Measurements from ENCODE around the gene RAMP1. TPM values are rescaled to one million over a fixed set of nuclear protein-coding genes. Genes with fewer than 3 reads are reported as not detected.

Gene RAMP1
- total RNA-seq, 4 donors from 2014 or later = 11.6 to 87.4 (median 37.1) TPM

- Histone ChIP-seq H3K9me3 (no peaks in the 10 kb centered on the region), H3K4me1 (peaks cover 0 to 72% (median 0%) of the 10 kb centered on the region in 4 donors), H3K36me3 (no peaks in the 10 kb centered on the region), H3K4me3 (no peak overlapping the region), H3K27ac (peak overlapping the region in 2 of 4 donors; percentile 57 to 85), H3K27me3 (no peaks in the 10 kb centered on the region)
- DNase-seq = peak in 1 of 3 donors; percentile 45
- TF ChIP-seq POLR2A (IDR thresholded peaks at IDR 0.05) (no peak), CTCF (IDR thresholded peaks at IDR 0.05) (no peak)
Observed at GRCh38 chr2:237863689-237864443, 4.4 kb downstream of the RAMP1 start.

GRCh38 chr2:237864444-237864931 lies 5.1 kb downstream of the RAMP1 start:
- no peaks in the 10 kb centered on the region for H3K27me3 ChIP-seq
- H3K27ac ChIP-seq = peak overlapping the region in 2 of 4 donors; percentile 57 to 85
- no peak overlapping the region for H3K4me3 ChIP-seq
- TF ChIP-seq POLR2A (IDR thresholded peaks at IDR 0.05) (no peak), CTCF (IDR thresholded peaks at IDR 0.05) (no peak)
- H3K36me3 ChIP-seq = no peaks in the 10 kb centered on the region
- no peaks in the 10 kb centered on the region for H3K9me3 ChIP-seq
- peak in 2 of 3 donors; percentile 45 to 54 for DNase-seq
- peaks cover 0 to 68% (median 0%) of the 10 kb centered on the region in 4 donors for H3K4me1 ChIP-seq

- Histone ChIP-seq H3K27ac (peak overlapping the region in 2 of 4 donors; percentile 57 to 85), H3K4me3 (no peak overlapping the region), H3K36me3 (no peaks in the 10 kb centered on the region), H3K27me3 (no peaks in the 10 kb centered on the region), H3K4me1 (peaks cover 0 to 62% (median 0%) of the 10 kb centered on the region in 4 donors), H3K9me3 (no peaks in the 10 kb centered on the region)
- DNase-seq = peak in 1 of 3 donors; percentile 53
- TF ChIP-seq CTCF (IDR thresholded peaks at IDR 0.05) (no peak), POLR2A (IDR thresholded peaks at IDR 0.05) (no peak)
Observed at GRCh38 chr2:237864940-237865622, 5.7 kb downstream of the RAMP1 start.

GRCh38 chr2:237865623-237866041 lies 6.2 kb downstream of the RAMP1 start:
- TF ChIP-seq CTCF (IDR thresholded peaks at IDR 0.05) = no peak
- no peak for TF ChIP-seq POLR2A (IDR thresholded peaks at IDR 0.05)
- DNase-seq = peak in 1 of 3 donors; percentile 33
- peaks cover 0 to 56% (median 0%) of the 10 kb centered on the region in 4 donors for H3K4me1 ChIP-seq

GRCh38 chr2:237866101-237866621 lies 6.7 kb downstream of the RAMP1 start:
- Histone ChIP-seq H3K9me3 (no peaks in the 10 kb centered on the region), H3K4me3 (no peak overlapping the region), H3K27me3 (no peaks in the 10 kb centered on the region), H3K36me3 (no peaks in the 10 kb centered on the region), H3K4me1 (peaks cover 0 to 54% (median 0%) of the 10 kb centered on the region in 4 donors), H3K27ac (peak overlapping the region in 2 of 4 donors; percentile 2 to 85)
- TF ChIP-seq CTCF (IDR thresholded peaks at IDR 0.05) (no peak), POLR2A (IDR thresholded peaks at IDR 0.05) (no peak)
- peak in 1 of 3 donors; percentile 48 for DNase-seq

More at GRCh38 chr2:237865623-237866041, 6.2 kb downstream of the RAMP1 start:
- H3K9me3 ChIP-seq = no peaks in the 10 kb centered on the region
- H3K27me3 ChIP-seq = no peaks in the 10 kb centered on the region
- H3K4me3 ChIP-seq = no peak overlapping the region
- H3K27ac ChIP-seq = peak overlapping the region in 2 of 4 donors; percentile 2 to 85
- no peaks in the 10 kb centered on the region for H3K36me3 ChIP-seq
